GM10847 (cell line): ENCODE data around the gene DTNBP1.

Source experiments
- POLR2A ChIP-seq: IDR thresholded peaks from 2 replicates; pipeline ENCODE4 v1.6.1; 2011; ENCODE audit not compliant: insufficient read length; ENCODE audit errors: extremely low read depth

Gene DTNBP1

DNA sequence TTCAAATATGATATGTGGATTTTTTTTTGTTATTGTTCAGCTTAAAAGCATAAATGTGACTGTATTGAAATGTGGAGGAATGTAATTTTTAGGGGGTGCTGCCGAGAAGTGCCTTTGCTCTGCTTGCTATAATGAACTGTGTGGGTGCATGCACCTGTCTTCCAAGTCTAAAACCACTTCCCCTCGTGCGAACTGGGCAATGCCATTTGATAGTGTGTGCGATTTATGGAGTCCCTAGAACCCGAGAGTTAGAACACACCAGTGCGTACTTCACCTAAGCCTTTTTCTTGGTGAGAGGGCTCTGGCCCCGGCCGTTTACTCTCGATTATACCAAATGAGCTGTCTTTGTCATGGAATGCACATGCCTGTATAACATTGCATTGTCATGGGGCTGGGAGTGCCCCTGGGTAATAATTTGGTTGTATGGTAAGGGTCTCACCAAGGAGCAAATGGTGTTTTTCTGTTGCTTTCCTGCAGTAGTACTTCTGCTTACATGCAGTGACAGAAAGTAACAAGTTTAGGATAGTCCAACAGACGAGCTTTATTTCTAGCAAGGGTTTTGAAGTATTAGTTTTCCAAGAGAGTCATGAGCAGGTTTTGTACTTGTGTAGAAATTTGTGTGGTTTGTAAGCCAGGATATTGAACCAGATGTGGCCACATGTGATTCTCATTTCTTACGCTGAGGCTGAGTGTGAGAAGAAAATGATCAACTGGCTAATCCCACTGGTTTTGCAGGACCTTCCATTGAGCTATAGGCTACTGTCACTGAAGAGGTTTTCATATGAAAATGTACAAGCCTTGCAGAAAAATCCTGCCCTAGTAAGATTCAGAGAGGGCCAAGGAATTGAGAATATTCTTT is 172.4 kb downstream of the DTNBP1 start:
- no peak for TF ChIP-seq POLR2A

DNA sequence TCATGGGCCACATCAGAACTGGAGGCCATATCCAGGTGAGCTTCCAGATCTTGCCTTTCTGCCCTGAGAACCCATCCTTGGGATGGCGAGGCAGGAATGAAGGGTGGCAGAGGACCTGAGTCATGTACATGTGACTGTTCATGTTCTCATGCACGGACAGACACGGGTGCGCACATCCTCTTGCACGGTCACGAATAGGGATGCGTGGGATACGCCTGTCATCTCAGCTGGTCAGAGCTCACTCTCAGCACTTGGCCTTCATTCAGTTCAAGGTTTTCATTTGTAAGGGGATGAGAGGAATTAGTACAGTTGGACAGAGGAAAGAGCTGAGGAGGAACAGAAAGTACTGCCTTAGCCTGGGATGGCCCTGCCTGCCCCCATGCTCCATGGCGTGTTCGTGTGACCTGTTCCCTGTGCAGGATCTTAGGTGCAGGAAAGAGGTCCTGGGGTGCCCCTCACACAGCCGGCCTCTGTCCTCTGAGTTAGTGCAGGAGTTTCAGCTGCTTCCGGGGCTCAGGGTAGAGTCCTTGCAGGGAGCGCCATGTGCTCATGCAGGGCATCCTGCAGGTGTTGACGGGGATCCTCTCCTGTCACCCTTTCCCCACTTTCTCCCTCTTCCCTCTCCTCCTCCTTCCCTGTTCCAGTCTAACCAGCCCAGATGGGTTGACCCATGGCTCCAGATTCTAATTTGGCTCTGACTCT is 173.4 kb downstream of the DTNBP1 start:
- no peak for TF ChIP-seq POLR2A

DNA sequence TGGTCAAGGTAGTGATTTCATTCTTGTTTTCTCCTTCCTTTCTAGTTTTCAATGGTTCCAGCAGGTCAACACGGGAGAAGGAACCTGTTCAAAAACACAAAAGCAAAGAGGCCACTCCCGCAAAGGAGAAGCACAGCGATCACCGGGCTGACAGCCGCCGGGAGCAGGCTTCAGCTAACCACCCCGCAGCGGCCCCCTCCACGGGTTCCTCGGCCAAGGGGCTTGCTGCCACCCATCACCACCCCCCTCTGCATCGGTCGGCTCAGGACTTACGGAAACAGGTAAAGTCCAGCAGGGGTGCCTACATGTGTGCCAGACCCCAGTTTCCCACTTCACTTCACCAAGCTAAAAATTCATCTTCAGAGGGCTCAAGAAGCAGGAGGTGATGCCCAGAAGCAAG is 175.6 kb downstream of the DTNBP1 start:
- TF ChIP-seq POLR2A, result no peak

DNA sequence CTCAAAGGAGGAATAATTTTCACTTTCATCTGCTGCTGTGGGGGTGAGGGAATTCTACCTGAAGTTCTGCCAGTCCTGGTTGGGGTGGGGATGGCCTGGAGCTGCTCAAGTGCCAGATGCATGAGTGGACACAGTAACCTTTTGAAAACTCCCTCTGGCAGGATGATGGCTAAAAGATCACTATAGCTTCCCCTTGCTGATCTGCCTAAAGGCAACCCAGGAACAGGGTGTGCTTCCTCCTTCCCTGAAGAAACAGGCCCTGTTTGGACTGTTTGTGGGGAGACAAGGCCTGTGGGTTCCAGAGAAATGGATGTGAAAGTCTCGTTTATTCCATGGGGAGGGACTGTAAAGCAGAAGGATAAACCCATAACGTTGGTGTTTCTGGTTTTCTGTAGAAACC is 176.9 kb downstream of the DTNBP1 start:
- TF ChIP-seq POLR2A, result no peak

DNA sequence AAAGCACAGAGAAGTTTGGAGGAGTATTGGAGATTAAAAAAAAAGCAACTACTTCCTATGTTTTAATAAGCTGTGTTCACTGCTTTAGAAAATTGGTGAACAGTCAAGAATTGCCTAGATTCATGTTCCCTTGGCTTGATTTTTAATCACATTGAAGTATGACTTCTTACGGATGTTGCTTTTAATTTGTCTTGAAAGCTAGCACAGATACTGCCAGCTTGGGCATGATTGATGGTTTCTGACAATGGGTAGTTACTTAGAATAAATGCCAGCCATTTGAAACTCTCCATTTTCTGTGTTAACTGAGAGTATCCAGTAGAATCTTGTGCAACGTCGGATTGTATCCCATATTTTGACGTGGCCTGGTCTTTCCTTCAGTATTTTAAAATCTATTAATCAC is 178.0 kb downstream of the DTNBP1 start:
- TF ChIP-seq POLR2A, result no peak

DNA sequence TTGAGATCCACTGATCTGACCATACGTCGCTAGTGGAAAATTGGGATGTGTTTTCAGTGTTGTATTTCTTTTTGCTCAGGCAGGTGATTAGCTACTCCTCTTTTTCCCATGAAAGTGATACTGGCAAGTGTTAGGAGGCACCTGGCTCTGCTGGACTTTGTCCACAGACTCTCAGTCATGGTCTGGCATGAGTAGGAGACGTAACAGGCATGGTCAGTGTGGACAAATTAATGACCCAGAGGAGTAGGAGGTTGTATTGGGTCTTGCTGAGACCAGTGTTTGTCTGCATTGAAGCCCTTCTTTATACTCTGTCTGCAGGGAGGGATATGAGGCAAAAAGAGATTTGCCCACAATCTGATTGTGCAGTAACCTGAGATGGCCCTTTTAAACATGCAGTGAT is 178.7 kb downstream of the DTNBP1 start:
- no peak for TF ChIP-seq POLR2A

DNA sequence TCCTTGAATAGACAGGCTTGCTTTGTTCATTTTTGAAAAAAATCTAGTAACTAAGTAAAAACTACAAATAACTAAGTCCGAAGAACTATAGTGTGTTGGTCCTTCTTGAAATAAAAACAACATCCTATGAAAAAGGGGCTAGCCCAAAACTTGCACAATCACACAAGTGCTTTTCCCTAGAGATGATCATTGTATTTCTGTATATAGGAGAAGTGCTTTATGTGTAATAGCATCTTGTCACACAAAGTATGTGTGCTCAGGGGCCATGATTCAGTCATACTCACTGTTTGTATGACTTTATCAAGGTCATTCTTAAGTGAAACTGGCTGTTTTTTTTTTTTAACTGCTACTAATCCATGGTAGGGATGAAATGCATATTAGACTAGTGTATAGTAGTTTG is 179.8 kb downstream of the DTNBP1 start:
- no peak for TF ChIP-seq POLR2A

DNA sequence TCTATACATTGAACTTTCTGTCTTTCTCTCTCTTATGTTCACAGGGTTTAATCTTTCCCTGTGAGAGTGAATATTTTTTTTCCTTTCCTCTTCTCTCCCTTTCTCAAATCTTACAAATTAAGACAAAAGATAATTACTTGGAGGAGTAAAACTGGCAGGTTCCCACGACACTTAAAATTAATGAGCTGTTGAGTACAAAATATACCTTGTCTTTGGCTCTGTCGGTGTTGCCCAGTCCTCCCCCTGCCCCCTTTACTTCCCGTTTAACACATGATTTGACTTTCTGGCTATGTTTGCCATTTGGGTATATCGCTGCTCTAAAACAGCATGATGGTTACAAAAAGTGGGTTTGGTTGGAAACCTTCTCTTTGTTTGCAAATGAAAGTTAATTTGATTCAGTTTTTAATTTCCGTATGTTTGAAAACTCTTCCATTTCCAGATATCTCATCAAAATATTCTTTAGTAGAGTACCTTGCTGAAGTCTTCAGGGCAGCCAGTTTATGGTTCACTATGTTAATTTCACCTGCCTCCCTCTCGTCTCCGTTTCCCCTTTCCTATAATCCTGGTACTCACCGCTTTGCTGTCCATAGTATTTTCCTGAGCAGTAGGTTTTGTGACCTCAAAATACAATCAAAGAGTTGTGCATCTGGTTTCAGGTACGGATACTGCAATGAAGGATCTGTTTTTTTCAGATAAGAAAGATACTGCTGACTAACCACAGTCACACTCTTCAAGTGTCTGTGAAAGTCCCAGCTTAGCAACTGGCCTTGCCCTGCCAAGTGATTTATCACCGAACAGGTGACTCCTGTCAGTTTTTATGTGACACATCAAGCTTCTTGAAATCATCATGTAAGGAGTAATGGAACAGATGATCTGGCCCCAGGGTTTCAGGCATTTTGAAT is 181.2 kb downstream of the DTNBP1 start:
- TF ChIP-seq POLR2A, result no peak

DNA sequence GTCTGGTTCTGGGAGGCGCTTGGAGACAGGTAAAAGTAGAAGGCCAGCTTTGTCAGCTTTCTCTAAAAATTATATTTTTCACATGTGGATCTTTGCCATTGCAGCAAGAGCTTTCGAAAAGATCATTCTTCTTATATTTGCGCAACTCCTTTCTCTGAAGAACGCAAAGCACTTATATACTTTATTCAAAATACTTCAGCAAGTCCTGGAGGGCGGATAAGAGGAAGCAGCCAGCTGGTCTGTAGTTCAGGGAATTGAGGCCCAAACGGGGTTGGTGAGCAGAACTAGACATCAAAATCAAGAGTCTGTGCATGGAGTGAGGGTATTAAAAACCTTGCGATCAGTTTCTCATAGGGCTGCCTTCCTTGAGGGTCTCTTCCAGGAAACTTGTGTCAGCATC is 182.3 kb downstream of the DTNBP1 start:
- TF ChIP-seq POLR2A, result no peak

DNA sequence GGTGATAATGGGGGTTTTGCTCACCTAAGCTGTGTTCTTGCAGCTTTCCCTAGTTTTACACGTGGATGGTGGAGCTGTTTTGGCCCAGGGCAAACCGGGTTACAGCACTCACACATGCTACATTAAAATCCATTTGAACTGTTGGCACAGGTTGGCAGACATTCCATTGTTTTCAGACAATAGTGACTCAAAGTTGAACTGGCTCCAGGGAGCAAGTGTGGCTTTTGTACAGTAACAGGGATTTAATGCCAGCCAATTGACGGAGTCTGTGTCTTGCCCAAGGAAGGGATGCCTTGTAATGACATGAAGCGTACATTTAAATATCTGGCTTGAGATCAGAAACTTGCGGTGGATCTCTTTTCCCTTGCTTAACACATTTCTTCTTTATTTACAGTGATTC is 183.1 kb downstream of the DTNBP1 start:
- no peak for TF ChIP-seq POLR2A

DNA sequence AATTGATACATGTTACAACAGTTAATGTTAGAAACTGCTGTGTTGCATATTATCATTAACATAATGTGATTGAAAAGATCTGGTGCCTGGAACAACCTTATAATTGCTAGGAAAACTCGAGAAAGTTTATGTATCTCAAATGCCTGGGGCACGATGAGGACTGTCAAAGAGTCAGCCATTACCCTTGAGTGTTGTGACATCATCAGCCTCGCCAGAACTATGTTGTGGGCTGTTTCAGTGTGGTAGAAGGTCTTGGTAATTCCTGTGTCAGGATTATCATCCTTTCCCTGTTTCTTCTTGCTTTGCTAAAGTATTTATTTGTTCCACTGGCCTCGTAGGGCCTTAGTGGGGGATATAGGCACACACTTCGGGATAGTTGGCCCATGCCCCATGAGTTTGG is 185.1 kb downstream of the DTNBP1 start:
- no peak for TF ChIP-seq POLR2A

DNA sequence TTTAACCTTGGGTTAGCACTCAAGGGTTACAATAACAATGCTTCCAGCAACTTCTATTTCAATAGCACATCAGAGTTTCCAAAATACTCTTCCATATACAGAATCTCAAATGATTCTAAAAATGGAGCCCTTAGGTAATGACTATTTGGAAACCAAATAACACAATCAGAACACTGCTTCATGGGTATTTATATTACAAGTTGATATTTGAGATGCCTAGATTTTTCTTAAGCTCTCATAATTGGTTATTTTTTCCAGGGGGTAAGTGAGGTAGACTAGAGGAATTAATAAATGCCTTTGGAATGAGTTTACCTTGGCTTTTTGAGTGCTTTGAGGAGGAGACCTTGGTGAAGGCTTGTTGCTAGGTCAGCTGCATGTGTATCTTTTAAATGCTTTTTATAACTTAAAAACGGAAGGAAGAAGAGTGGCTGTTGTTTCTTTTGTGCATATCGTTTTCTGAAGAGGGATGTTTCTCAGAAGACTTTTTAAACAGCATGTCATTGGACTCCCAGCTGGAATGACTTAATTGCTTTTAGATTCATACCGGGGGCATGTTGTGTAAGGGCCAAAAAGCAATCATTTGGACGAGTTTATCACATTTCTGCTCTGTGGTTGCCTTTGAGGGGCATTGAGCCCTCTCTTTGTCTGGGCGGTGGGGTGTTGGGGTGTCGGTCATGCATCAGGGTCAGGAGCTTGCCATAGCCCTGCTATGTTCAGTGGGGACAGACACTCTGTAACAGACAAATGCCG is 186.0 kb downstream of the DTNBP1 start:
- TF ChIP-seq POLR2A, result no peak

DNA sequence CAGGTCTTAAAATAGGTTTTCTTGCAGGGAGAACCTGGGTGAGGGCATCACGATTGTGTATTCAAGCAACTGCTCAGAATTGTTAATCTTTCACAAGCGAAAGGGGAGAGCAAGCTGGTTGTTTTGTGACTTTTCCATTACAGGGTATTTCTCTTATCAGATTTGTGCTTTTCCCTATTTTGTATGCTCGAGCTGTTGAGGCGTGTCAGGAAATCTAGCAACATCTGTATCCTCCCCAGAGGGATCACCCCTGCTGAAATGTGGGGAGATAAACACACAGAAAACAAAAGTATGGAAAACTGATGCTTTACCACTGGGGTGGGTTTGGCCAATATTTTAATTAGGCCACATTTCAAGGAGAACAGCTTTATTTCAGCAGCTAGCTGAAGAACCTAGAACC is 187.0 kb downstream of the DTNBP1 start:
- no peak for TF ChIP-seq POLR2A

DNA sequence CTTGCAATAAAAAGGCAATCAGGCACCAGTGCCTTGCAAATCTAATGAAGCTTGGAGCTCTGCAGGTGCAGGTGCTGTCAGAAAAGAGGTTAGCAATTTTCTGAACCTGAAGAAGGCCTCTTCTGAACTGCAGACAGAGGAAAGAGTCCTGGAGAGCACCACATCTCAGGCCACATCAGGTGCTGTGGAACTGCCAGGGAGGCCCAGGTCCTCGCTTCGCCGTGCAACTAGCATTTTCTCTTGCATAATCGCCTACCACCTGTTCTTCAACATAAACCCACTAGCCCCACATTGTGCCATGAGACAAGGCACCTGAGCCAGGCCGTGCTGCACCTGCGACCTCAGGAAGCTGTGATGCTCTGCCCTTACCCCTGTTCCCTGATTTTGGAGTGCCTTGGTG is 187.6 kb downstream of the DTNBP1 start:
- TF ChIP-seq POLR2A, result no peak

DNA sequence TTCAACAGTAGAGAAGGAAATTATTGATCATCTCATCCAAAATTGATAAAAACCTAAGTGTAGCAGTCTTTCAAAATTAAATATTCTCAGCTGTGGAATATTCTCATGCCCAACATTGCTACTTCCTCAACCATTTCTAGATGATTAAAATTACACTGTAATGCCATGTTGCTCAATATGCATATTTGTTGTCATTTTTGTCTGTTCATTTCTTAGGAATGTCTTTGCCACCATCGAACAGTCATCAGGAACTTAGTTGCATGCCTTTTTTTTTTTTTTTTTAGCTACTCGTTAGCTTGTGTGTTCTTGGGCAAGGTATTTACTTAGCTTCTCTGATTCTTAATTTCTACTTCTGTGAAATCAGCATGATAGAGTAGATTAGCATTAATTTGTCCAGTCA is 188.6 kb downstream of the DTNBP1 start:
- no peak for TF ChIP-seq POLR2A
